K562 (cell line): ENCODE results near the gene TMEM120B. TPM values are rescaled to one million over a fixed set of nuclear protein-coding genes. Genes with fewer than 3 reads are reported as not detected.

Experiments
- CHD2 ChIP-seq: IDR thresholded peaks from 2 replicates; pipeline ENCODE4 v1.6.1; 2011; ENCODE audit warnings: low read depth, low read length
- E2F5 ChIP-seq: sonication (generic); formaldehyde crosslinking; IDR thresholded peaks from 2 replicates; pipeline ENCODE4 v1.8.0; 2022; ENCODE audit warnings: mild to moderate bottlenecking, missing genetic modification reagents
- FOXP4 ChIP-seq: sonication (generic); formaldehyde crosslinking; IDR thresholded peaks from 2 replicates; pipeline ENCODE4 v1.8.0; 2022; ENCODE audit warnings: mild to moderate bottlenecking, missing genetic modification reagents, borderline replicate concordance
- GATAD2B ChIP-seq: fragments of 450-650 bp; IDR thresholded peaks from 2 replicates; pipeline ENCODE4 v1.6.1; 2017; ENCODE audit warnings: mild to moderate bottlenecking, borderline replicate concordance
- HMGXB4 ChIP-seq: sonication (generic); formaldehyde crosslinking; IDR thresholded peaks from 2 replicates; pipeline ENCODE4 v1.8.1; 2023; ENCODE audit warnings: mild to moderate bottlenecking, missing genetic modification reagents
- NFIX ChIP-seq: fragments of 250-450 bp; sonication (Bioruptor Pico); IDR thresholded peaks from 2 replicates; pipeline ENCODE4 v1.4.0; 2020; ENCODE audit warnings: low read depth, mild to moderate bottlenecking, moderate library complexity
- NR2C1 ChIP-seq, 2 experiments: fragments of 450-650 bp; IDR thresholded peaks; 2 replicates each; pipeline ENCODE4 v1.6.1; 2017; ENCODE audit warnings: mild to moderate bottlenecking in 2 of 2, antibody characterized with exemption in 1 of 2, inconsistent platforms in 1 of 2, missing compliant biosample characterization in 1 of 2, missing genetic modification characterization in 1 of 2
- SMC3 ChIP-seq: conservative IDR thresholded peaks from 2 replicates; pipeline ENCODE4 v1.6.1; 2011; ENCODE audit warnings: low read depth, low read length, improper control_type of control experiment; ENCODE audit not compliant: insufficient read depth
- SRF ChIP-seq, 2 experiments: fragments of 250-450, 450-650 bp in 1 of 2; sonication (Bioruptor Pico) in 1 of 2; sonication (generic) in 1 of 2; formaldehyde crosslinking; IDR thresholded peaks; 2 replicates each; pipeline versions ENCODE4 v1.5.0 to v1.5.1; 2020 to 2022; ENCODE audit warnings: mild to moderate bottlenecking in 1 of 2, missing genetic modification reagents in 1 of 2
- U2AF1 ChIP-seq: fragments of 200-400 bp; formaldehyde crosslinking; optimal IDR thresholded peaks from 2 replicates; pipeline ENCODE3; 2017; ENCODE audit warnings: mild to moderate bottlenecking, low read depth, low read length, moderate library complexity
- polyA plus RNA-seq, 8 experiments: library from polyadenylated mRNA; depleted of rRNA in 4 of 8; stranded (reverse) in 5 of 8; unstranded in 3 of 8; fragments of >200 nt; fragmentation: Nextera tagmentation in 2 of 8; fragmentation: Illumina TruSeq in 1 of 8; extraction: Ambion mirVana in 2 of 8; extraction: Trizol in 1 of 8; gene quantifications; 2 replicates each; pipeline versions ENCODE4 v1.2.1 to v1.2.3, GENCODE V29; 2011 to 2014; ENCODE audit warnings: inconsistent platforms in 1 of 8, missing spikeins in 1 of 8
- total RNA-seq, 7 experiments: library from RNA; depleted of rRNA in 6 of 7; stranded (reverse); fragments of >200 nt in 6 of 7; fragmentation: Illumina TruSeq in 2 of 7; extraction: Trizol in 2 of 7; gene quantifications; 2 replicates each; pipeline versions ENCODE4 v1.2.1 to v1.2.3, GENCODE V29; 2011 to 2021; ENCODE audit warnings: low replicate concordance in 1 of 7

Gene TMEM120B
- total and polyA plus RNA-seq, 9 of the 15 experiments (the other 6 are each of a cell fraction or from before 2014, with no cell fraction given) = 1.7 to 18.6 (median 7.4) TPM

GRCh38 chr12:121793838-121794533, 81.4 kb downstream of the TMEM120B start (continued):
- peak in 1 of 2 experiments; percentile 81; a peak in 1 of 4 replicates for TF ChIP-seq SRF (CRISPR knock-in tag; IDR thresholded peaks at IDR 0.05)
- peak; percentile 49; the same call in 1 of the 2 replicates for TF ChIP-seq NR2C1 (IDR thresholded peaks at IDR 0.05)
- no peak for TF ChIP-seq NR2C1 (tag; IDR thresholded peaks at IDR 0.05)
- TF ChIP-seq E2F5 (CRISPR knock-in tag) = no peak
- TF ChIP-seq NFIX (CRISPR knock-in tag) = no peak
- peak; percentile 77 for TF ChIP-seq FOXP4 (CRISPR knock-in tag)
- TF ChIP-seq HMGXB4 (CRISPR knock-in tag) = peak; percentile 98
- peak; percentile 41 for TF ChIP-seq U2AF1
- TF ChIP-seq CHD2 = peak; percentile 44; the same call in 1 of the 2 replicates
- peak; percentile 97 for TF ChIP-seq SMC3
- peak; percentile 82 for TF ChIP-seq GATAD2B
